GM18951 (cell line): ENCODE measurements around the gene PMFBP1.

Source experiments
- POLR2A ChIP-seq: IDR thresholded peaks from 4 replicates; pipeline ENCODE4 v1.6.1; 2011; ENCODE audit warnings: mild to moderate bottlenecking; ENCODE audit not compliant: insufficient read length, insufficient read depth; ENCODE audit errors: extremely low read depth
- in situ Hi-C: fragments of 300-500 bp; cut with MboI; formaldehyde crosslinking; loops from one replicate; pipeline ENCODE4 v1.12.0; 2022; ENCODE audit warnings: low sequenced_read_pairs, mixed read lengths, inconsistent platforms; ENCODE audit not compliant: unreplicated experiment

PMFBP1 gene

DNA sequence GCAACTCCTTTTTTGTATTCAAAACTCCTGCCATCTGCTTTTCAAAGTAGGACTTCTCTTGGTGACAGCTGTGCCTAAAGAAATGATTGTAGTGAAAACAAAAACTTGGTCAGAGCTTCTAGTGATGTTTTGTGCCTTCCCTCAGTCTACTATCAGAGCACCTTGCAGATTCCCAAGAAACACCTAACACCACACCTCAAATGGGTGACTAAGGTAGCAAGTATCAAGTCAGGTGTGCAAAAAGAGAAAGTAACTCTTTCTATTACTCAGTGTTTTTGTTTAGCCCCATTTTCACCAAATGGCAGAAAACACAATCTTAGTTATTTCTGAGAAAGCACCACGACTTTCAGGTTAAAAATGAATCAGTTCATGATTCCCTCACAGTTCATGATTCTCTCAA lies 2.0 kb upstream of the PMFBP1 start:
- TF ChIP-seq POLR2A = no peak
- in situ Hi-C loops = no loop called here

DNA sequence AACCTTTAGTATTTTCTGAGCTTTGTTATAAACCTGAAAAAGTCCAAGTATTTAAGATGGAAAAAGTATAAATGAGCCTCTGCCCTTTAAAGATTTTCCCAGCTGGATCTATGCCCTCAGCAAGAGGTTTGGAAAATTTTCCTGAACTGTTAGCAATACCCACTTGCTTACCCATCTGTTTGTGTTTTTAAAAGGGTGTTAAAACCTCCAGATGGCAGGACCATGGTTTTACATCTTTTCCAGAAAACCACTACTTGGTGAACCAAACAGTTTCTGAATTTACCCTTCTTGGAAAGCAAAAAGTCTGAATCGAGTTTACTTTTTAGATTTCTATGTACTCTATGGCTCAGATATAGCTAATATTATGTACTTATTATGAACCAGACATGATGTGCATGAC lies 719 bp downstream of the PMFBP1 start:
- no peak for TF ChIP-seq POLR2A
- in situ Hi-C loops = no loop called here

DNA sequence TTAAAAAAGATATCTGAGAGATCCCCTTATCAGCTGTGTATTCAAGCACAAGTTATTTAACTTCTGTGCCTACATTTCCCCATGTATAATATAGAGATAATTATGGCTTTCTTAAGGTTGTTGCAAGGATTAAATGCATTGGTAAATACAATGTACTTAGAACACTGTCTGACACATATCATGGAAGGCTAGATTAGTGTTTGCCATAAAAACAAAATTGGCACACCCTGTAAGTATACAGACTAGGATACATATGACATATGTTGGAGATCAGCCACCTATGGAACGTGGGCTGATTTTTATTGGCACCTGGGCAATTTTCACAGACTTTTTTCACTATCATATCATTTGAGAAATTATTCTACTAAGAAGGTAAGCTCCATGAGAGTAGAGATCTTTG lies 2.2 kb downstream of the PMFBP1 start:
- TF ChIP-seq POLR2A = no peak
- in situ Hi-C loops = no loop called here

DNA sequence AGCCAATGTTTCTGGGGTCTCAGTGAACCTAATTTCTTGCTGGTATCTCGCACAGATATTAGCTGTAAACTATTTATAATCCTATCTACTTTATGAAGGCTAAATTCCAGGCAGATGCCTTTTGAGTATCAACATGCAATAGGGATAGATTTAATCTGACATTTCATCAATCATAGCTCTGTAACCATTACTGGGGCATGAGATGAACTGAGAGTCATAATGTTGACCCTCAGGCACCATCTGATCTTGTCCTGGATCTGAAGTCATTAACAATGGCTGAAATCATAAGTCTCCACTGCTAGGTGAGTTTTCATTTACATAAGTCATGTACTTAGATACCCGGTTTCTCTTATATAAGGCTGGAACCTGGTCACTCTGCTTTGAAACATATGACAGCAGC lies 3.6 kb downstream of the PMFBP1 start:
- TF ChIP-seq POLR2A = no peak
- in situ Hi-C loops = no loop called here

DNA sequence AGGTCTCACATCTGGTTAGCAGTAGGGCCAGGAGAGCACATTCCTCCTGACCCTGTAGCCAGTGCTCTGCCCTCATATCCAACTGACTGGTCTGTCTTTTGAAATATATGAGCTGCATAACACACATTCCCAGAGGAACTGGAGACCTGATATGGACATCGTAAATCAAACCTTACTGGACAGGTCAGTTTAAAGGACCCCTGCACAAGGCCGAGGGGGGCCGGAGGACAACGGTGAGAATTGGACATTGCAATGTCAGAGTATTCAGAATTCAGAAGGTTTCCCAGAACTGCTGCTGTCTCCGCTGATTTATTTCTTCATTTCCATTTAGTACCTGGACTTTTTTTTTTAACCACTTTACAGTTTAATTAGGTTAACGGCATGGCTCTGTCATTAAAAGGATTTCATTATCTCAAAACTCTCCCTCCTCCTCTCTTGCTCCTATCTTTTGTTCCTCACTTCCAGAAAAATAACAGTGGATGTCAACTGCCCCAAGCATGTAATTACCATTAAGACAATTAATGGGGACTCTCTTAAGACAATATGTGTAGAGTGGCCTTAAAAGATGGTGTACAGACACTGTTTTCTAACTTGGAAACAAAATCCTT lies 4.9 kb downstream of the PMFBP1 start:
- in situ Hi-C loops = no loop called here
- TF ChIP-seq POLR2A = no peak

DNA sequence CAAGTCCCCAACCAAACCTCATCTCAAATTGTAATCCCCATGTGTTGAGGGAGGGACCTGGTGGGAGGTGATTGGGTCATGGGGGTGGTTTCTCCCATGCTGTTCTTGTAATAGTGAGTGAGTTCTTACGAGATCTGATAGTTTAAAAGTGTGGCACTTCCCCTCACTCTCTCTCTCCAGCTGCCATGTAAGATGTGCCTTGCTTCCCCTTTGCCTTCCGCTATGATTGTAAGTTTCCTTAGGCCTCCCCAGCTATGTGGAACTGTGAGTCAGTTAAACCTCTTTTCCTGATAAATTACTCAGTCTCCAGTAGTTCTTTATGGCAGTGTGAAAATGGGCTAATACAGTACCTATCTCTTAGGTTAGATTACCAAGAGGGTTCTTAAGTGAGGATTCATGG lies 5.8 kb downstream of the PMFBP1 start:
- no peak for TF ChIP-seq POLR2A
- in situ Hi-C loops = no loop called here

DNA sequence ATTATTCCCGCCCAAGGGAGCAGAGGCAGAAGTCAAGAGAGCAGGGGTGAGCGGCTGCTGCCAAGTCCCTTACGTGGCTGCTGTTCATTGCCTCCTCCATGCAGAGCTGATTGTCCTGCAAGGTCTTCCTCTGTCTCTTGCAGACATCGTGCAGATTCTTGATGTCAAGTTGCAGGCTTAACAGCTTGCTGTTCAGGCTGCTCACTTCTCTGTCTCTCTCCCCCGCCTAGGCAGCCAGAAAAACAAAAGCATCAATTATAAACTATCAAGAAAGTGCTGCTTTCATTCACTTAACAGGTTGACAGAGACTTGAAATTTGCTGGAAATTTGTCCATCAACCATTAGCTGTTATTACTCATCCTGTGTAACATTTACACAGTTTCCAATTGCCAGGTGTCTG lies 7.3 kb downstream of the PMFBP1 start:
- no peak for TF ChIP-seq POLR2A
- in situ Hi-C loops = no loop called here

DNA sequence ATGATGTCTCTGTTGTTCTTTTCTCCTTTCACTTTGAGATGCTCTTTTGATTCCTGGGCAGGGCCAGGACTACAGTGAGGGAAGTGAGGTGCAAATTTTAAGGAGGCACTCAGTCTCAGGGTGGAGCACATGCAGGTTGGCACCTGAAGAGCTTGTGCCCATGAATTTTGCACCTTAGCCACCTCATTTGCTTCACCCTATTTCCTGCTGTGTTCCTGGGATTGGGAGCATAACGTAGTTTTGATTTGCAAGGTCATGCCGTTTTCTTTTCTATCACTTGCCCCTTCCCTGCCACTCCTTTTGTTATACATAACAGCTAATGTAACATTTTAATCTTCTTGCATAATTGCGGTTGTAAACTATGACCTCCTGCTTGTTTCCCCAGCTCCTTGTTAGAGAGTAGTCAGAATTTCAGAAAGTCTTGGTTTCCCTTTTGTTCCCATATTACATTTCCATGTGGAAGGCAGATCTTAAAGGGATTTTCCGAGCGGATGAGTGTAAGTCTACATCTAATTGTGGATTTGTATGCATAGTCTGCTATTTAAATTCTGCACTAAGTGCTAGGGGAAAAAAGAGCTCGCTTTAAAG lies 9.8 kb downstream of the PMFBP1 start:
- no peak for TF ChIP-seq POLR2A
- in situ Hi-C loops = no loop called here

DNA sequence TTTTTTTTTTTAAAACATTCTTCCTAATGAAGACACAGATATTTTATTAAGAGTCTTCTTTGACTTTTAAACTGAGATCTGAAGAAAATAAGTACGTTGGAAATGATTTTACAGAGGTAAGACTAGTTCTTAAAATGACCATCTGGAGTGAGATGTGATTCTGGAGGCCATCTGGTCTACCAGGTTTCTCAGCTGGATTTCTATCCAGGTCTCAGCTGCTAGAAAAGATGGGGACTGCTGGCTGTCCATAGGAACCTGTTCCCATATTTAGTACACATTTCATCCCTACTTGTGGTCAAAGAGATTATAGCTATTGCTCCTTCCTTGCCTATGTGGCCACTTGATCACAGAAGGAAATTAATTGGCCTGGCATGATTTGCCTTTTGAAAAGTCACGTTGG lies 12.2 kb downstream of the PMFBP1 start:
- in situ Hi-C loops = no loop called here

DNA sequence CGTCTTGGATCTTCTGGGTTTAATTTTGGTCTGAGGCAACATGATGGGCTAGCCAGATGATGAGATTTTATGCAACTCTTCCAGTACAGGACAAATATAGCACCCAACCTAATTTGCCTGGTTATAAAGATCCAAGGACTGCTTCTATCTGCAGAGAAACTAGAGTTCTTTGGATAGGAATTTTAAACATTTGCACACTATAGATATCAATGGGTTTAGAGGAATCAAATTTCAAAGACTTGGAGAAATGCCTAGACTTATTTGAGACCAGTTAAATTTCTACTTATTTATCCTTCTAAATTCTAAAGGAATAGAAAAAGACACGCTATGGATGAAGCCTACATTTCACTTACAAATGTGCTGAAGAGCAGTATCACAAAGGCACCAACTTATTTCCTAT lies 12.6 kb downstream of the PMFBP1 start:
- in situ Hi-C loops = no loop called here

More for the DNA sequence above, 12.2 kb downstream of the PMFBP1 start:
- TF ChIP-seq POLR2A = no peak

DNA sequence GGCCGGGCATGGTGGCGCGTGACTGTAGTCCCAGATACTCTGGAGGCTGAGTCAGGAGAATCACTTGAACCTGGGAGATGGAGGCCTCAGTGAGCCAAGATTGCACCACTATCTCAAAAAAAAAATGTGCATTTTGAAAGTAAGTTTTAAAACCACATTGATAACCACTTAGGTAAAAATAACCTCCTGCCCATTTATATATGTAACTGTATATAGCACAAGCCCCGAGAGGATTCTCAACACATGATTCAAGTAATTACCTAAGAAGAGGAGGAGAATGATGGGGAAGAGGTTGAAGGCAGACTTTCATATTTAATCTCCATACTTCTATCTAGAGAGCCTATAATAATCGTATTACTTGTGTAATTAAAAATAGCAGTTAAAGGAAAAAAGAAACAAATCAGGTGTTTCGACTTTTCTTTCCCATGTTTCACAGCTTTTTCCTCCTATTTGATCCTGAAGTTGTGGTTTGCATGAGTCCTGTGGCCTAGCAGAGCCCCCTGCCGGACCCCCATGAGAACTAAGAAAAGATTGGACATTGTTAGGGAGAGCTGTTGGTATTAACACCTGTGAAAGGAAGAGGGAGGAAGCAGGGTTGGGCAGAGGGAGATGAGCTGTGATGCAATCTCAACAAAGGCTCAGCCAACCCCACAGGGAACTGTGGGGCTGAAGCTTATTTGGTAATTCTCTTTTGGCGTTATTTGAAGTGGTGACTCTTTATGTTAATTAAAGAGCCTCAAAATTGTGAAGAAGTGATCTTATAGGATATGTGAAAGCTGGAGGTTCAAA lies 22.1 kb downstream of the PMFBP1 start:
- in situ Hi-C loops = no loop called here

More for the DNA sequence above, 12.6 kb downstream of the PMFBP1 start:
- TF ChIP-seq POLR2A = no peak

DNA sequence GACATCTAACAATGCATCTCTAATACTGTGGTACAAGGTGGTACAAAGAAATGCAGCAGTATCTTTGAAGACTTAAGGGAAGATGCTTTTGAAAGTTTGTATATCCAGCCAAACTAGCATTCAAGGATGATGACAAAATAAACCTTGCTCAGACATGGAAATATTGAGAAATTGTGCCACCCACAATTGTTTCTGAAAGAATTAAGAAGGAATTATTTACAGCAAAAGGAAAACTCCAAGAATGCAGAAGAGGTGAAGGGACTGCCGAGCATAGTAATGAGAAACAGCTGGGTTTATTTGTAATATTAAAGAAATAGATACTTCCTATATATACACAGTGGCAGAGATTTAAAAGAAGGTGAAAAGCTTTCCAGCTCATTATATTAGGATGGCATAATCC lies 29.5 kb downstream of the PMFBP1 start:
- no peak for TF ChIP-seq POLR2A
- in situ Hi-C loops = no loop called here

More for the DNA sequence above, 22.1 kb downstream of the PMFBP1 start:
- TF ChIP-seq POLR2A = no peak

DNA sequence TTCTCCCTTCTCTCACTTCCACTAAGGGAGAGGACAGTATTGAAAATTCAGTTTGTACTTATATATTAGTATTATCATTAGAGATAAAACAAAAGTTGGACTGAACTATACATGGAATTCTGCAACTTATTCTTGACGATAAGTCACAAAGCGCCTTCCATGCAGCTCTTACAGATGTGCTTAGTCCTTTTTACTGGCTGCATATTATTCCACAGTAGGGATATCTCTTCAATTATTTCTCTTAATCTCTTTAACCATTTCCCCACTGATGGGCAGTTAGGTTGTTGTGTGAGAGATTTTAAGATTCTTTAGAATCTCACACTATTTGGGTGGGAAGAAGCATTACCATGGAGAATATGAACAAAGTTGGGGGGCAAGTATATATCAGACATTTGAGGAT lies 32.0 kb downstream of the PMFBP1 start:
- no peak for TF ChIP-seq POLR2A
- in situ Hi-C loops = no loop called here

DNA sequence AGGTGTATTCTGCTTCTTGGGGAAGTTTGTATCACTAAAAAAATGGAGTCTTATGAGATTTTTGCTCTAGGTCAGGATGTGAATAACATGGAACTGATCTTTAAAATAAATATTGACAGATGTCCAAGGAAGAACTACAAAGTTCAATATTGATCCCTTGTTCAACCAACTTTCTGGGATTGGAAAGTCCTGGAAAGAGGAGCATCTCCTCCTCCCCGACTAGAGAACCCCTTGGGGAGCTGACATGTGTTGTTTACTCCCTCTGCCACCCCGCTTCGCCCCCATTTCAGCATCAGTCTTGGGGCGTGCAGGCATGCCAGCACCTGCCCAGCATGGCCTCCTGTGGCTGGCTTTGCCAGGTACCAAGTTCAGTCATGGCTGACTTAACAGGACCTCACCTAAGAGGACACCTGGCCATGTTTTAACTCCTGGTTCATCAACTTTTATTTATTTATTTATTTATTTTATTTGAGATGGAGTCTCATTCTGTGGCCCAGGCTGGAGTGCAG lies 33.8 kb downstream of the PMFBP1 start:
- in situ Hi-C loops = no loop called here
- TF ChIP-seq POLR2A = no peak
